HG02938 (cell line): ENCODE measurements around the gene ANK2.

Experiments
- ATAC-seq: cut with Tn5 transposase; IDR thresholded peaks from one replicate; pipeline ENCODE4 v1.9.1; 2021; ENCODE audit warnings: mild to moderate bottlenecking, moderate library complexity; ENCODE audit not compliant: unreplicated experiment

The ANK2 gene

DNA sequence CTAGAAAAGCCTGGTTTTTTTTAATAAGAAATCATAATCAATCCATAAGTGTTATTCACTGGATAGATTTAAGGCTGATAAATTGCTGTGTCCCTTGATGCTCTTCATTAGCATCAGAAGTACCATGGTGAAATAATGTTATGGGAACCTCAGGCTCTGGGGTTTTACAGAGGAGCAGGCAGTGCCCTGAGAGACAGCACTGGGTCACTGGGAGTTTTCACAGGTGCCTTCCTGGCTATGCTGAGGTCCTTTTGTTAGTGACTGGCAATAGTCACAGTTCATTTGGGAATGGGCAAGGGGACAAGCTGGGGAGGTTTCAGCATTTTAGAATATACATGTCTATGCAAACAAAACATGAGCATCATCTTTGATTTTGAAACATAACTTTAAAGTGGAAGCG, 38.6 kb downstream of the ANK2 start:
- no peak for ATAC-seq

DNA sequence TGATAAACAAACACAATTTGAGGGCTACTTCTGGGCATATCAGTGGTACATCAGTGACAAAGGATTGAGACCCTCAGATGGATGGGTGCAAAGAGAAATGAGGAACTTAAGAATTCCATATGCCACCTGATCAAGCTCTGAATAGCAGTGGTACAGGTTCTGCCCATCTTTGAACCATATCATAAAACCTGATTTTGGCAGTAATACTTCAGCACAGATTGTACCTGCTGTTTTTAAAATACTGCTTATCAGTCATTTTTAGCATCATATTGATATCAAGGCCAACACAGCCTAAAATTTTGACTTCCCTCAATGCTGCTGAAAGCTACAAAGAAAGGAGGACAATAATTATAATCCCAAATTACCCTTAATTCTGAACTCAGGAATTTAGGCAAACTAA, 41.5 kb downstream of the ANK2 start:
- ATAC-seq, result no peak

DNA sequence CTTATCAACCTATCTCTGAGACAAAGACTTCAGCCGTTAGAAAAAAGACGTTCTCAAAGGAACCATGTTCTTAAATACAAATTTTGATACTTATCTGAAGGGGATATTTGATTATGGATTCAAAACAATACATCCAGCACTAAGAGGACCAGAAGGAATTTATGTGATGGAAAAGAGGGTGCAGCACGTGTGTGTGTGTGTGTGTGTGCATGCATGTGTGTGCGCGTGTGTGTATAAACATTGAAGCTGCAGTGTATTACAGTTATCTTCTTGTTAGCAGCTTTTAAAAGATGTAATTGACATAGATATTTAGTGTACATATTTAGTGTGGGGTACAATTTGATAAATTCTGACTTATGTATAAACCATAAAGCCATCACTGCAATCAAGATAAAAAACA, 44.9 kb downstream of the ANK2 start:
- ATAC-seq, result no peak

DNA sequence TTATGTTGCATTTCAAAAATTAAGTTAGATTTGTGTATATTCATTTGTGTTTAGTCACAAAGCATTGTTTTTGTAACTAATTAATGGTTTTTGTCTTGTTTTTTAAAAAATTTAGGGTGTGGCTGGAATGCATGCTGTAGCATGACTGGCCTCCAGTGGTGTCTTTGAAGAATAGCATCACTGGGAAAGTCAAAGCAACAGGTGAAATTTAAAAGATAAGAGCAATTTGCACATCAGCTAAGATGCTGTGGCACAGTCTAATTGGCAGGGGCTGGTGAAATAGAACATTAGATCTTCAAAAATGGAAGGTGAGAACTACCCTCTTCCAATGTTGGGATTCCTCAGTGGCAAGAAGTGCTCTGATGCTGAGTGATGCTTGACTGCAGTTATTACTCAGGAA, 45.3 kb downstream of the ANK2 start:
- no peak for ATAC-seq

DNA sequence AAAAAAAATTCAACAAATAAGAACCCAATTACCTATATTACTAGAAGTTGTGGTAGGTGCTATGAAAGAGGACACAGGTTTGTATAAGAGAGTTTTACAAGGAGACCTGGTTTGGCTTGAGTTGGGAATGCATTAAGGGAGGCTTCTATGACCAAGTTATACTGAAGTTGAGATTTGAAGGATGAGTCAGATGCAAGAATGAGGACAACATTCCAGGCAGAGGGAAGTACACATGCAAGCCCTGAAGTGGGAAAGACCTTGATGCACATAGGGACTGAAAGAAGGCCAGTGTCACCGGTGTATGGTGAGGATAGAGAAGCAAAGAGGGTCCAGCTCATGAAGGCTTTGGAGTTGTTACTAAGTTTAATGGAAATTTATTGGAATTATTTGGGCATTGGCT, 52.2 kb downstream of the ANK2 start:
- no peak for ATAC-seq

- ATAC-seq, result no peak
Observed at GRCh38 chr4:113103556-113103955, 54.1 kb downstream of the ANK2 start.

DNA sequence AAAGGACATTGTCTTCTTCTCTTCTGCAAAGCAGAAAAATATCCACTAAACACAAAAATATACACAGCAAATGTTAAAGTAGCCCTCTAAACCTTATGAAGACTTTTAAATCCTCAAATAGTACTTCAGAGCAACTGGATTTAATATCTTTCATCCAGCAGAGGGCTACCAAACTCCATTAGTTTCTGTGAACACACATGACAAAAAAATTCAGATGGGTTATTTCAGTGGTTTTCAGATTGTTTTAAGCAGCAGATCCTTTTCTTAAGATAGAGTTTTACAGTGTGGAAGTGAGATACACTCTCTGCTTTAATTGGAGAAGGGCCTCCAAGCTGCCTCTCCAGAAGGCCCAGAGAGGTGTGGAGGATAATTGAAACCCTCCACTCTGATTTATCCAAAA, 56.7 kb downstream of the ANK2 start:
- ATAC-seq, result no peak

- no peak for ATAC-seq
Observed at GRCh38 chr4:113109106-113109718, 59.8 kb downstream of the ANK2 start.

DNA sequence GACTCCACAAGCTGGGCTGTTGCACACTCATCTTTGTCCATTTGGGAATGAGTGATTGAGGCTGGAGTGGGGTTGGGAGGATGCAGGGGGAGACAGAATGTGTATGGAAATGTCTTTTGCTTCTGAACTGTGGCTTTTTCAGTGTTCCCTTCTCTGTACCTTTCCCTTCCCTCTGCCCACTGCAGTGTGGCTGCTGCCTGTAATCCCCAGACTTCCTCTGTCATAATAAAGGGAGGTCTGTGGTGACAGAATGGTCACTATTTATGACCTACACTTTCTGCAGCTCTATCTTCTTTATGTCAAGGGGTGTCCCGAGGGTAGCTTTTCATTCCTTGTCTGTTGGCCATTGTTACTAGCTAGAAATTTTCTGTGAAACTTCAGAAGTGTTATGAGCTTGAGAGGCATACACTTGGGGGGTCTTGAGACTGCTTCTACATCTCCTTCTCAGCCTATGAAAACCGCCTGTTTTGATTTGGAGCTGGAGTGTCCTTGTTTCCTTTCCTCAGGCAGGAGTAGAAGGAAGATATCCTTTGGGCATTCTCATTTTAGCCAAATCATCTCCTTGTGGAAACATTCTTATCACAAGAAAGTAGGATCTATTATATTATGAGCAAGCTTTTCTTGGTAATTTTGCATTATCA, 63.0 kb downstream of the ANK2 start:
- no peak for ATAC-seq

DNA sequence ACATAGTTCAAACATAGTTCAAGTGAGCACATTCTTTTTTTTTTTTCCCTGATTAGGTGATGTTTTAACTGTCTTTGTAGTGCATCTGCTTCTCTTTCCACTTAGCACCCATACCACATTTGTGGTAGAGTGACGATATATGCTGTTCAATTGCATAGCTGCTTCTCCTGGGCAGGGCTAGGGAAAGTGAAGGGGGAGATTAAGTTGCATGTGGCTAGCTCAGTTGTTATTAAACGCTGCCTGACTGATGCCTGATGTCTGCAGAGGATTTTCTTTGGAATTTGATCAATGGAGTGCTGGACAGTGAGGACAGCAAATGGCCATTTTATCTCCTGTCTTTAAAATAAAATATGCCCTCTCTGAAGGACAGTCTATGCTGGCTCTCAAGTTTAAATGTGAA, 63.7 kb downstream of the ANK2 start:
- no peak for ATAC-seq

- ATAC-seq, result no peak
Observed at GRCh38 chr4:113114884-113115283, 65.4 kb downstream of the ANK2 start.

DNA sequence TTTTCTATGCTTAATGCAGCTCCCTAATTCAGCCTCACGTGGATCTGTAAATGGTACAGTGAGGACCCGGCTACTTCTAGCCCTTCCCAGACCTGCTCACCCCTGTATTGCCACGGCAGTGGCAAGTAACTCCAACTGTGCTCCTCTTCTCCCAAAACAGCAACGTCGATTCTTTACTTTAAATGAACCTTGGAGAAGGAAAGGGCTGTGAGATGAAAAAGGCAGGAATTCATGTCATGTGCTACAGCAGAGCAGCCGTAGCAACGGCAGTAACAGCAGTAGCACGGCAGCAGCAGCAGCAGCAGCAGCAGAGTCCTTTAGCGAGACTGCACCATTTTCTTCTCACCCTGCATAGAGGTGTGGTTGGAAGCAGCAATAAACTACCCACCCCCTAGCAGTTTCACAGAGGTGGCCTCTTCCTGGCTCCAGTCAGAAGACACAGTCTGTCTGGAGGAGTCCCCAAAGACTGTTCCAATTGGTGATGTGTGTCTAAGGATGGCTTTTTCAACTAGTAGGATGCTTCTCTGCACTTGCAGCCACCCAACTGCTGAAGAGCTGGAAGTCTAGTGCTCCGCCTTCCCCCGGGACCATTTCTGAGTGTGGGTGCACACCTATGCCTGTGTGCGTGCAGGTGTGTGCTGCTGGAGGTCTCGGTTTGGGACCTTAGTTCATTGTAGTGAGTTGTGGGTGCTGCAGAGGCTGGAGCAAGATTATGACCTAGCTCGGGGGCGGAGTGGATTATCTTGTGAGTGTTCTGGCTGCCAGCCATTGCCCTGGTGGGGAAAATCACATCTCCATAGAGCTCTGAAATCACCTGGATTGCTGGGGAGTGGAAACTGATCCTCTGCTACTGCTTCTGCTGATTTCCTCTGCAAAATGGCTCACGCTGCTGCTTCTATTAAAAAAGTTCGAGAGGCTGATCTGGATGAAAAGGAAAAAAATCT, 67.2 kb downstream of the ANK2 start:
- ATAC-seq, result no peak

- ATAC-seq, result no peak
Observed at GRCh38 chr4:113117358-113117702, 67.9 kb downstream of the ANK2 start.

- ATAC-seq, result peak; percentile 75
Observed at GRCh38 chr4:113122066-113122465, 72.6 kb downstream of the ANK2 start.

- no peak for ATAC-seq
Observed at GRCh38 chr4:113125418-113125817, 76.0 kb downstream of the ANK2 start.

GRCh38 chr4:113131136-113131535, 81.7 kb downstream of the ANK2 start:
- no peak for ATAC-seq

DNA sequence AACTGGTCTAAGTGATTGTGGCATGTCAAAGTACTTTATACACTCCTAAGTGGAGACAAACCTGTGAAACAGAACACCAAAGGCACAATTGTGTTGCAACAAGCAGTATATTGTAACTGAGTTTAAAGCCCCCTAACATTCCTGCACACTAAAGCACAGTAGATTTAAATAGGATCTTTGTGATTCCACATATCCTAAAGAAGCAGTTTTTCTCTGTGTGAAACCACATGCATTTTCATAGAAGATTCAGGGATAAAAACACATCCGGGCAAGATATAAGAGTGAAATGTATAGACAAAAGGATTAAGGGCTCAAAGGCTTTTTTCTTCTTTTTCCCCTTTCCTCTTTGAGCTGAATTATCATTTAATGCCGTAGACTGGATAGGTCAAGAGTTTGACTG, 82.2 kb downstream of the ANK2 start:
- ATAC-seq, result no peak

GRCh38 chr4:113141901-113142346, 92.5 kb downstream of the ANK2 start:
- no peak for ATAC-seq

- no peak for ATAC-seq
Observed at GRCh38 chr4:113142351-113142750, 92.9 kb downstream of the ANK2 start.

- no peak for ATAC-seq
Observed at GRCh38 chr4:113144091-113144490, 94.6 kb downstream of the ANK2 start.

DNA sequence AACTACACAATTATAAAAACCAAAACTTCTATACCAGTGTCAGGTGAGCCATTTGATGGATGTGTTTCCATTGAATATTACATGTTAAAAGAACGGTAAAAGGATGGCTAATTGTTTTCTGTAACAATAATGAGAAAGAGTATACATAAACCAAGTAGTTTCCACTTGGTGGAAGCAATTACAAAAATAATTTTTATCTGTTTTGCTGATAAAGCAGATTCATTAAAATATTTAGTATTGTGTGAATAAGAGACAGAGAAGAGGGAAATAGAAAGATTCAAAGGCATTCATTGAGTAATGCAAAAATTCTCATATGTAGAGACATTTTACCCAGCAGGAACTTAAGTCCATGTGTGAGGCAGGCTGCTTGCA, 95.7 kb downstream of the ANK2 start:
- no peak for ATAC-seq
